Astrocyte (in vitro differentiated cells and primary cell): ENCODE measurements around the gene GJA9.

Source experiments
- EZH2 ChIP-seq: IDR thresholded peaks from 2 replicates; pipeline ENCODE4 v1.6.1; 2012; ENCODE audit warnings: mild to moderate bottlenecking, low read length, inconsistent platforms; ENCODE audit not compliant: insufficient read depth
- TF ChIP-seq, protein P1 (sequence below): IDR thresholded peaks from 2 replicates; pipeline ENCODE4 v1.5.1; 2011; ENCODE audit warnings: low read depth, mild to moderate bottlenecking, inconsistent platforms, low read length, moderate library complexity; ENCODE audit not compliant: insufficient read depth

DNA sequence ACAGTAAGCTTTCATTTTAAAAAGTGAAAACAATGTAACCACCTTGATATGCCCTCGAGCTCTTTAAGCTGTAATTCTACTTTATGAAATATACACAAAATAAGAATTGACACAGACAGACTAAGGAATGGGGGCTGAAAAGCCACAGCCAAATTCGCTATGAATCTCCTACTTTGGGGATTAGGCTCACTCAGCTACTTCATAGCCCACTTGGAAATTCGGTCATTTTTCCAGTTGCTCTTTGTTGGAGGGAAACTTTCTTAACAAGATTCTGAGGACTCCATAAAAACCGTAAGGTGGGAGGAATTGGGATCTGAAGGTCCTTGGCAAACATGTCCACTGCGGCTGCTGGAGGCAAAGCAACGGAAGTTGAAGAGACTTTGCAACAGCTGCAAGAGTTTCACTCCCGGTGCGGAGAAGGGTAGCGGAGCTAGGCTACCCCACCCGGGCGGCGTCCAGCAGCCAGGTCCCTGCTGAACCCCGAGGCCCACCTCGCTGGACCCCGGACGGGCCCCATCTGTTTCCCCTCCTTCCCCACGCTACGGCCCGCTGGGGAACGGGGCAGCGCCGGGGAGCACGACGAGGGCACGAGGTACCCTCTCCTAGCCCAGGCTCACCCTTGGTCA, 8.9 kb downstream of the GJA9 start:
- TF ChIP-seq, protein P1, sequence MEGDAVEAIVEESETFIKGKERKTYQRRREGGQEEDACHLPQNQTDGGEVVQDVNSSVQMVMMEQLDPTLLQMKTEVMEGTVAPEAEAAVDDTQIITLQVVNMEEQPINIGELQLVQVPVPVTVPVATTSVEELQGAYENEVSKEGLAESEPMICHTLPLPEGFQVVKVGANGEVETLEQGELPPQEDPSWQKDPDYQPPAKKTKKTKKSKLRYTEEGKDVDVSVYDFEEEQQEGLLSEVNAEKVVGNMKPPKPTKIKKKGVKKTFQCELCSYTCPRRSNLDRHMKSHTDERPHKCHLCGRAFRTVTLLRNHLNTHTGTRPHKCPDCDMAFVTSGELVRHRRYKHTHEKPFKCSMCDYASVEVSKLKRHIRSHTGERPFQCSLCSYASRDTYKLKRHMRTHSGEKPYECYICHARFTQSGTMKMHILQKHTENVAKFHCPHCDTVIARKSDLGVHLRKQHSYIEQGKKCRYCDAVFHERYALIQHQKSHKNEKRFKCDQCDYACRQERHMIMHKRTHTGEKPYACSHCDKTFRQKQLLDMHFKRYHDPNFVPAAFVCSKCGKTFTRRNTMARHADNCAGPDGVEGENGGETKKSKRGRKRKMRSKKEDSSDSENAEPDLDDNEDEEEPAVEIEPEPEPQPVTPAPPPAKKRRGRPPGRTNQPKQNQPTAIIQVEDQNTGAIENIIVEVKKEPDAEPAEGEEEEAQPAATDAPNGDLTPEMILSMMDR: no peak
- TF ChIP-seq EZH2: no peak
